Subcutaneous abdominal adipose tissue (tissue), 5 donors: ENCODE results near the gene KBTBD2.

Experiments used
- H3K27ac ChIP-seq: one replicate; pipeline ENCODE4 v1.7.0; 2013; ENCODE audit warnings: low read depth, mild to moderate bottlenecking, inconsistent platforms, low read length, moderate library complexity
- H3K27me3 ChIP-seq, 5 donors: one replicate each; pipeline ENCODE4 v1.7.0; 2013; ENCODE audit warnings: low read length in 5 of 5, inconsistent platforms in 1 of 5; ENCODE audit not compliant: control insufficient read depth in 5 of 5, insufficient read depth in 4 of 5
- H3K36me3 ChIP-seq, 5 donors: one replicate each; pipeline ENCODE4 v1.7.0; 2013; ENCODE audit warnings: low read length in 5 of 5; ENCODE audit not compliant: control insufficient read depth in 5 of 5, insufficient read depth in 5 of 5
- H3K4me1 ChIP-seq, 5 donors: one replicate each; pipeline ENCODE4 v1.7.0; 2013; ENCODE audit warnings: low read length in 5 of 5, mild to moderate bottlenecking in 3 of 5, moderate library complexity in 1 of 5; ENCODE audit not compliant: control insufficient read depth in 5 of 5, insufficient read depth in 5 of 5
- H3K4me3 ChIP-seq, 5 donors: one replicate each; pipeline ENCODE4 v1.7.0; 2013; ENCODE audit warnings: low read length in 5 of 5, low read depth in 1 of 5
- H3K9ac ChIP-seq, 5 donors: one replicate each; pipeline ENCODE4 v1.7.0; 2013; ENCODE audit warnings: low read length in 5 of 5, mild to moderate bottlenecking in 4 of 5, moderate library complexity in 3 of 5
- H3K9me3 ChIP-seq, 5 donors: one replicate each; pipeline ENCODE4 v1.7.0; 2013; ENCODE audit warnings: low read length in 5 of 5; ENCODE audit not compliant: control insufficient read depth in 5 of 5
- donor health status: healthy.
- donor health status: healthy.
- donor health status: healthy.
- donor health status: healthy.
- donor health status: healthy.

The KBTBD2 gene

DNA sequence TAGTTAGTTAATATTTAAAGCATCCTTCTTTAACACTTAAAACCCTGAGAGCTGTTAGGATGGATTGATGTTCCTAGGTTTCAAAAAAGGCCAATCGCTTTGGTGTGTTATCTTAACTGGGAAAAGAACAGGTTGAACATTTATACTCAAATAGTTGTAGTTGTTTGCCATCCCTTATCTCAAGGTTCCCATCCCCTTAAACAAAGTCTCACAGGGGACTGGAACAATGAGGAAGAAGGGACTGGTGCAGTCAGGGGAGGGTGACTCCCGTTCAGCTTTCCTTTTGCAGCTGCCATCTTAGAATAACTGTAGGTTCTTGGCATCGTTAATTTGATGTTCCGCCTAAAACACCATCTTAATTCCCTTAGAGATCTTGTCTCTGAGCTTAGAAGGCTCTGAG lies 2.6 kb upstream of the KBTBD2 start:
- Histone ChIP-seq H3K27ac (no peak overlapping the region), H3K9ac (no peak overlapping the region), H3K4me1 (peaks cover 0 to 25% (median 22%) of the 10 kb centered on the region in 5 donors), H3K36me3 (no peaks in the 10 kb centered on the region), H3K9me3 (no peaks in the 10 kb centered on the region), H3K4me3 (no peak overlapping the region), H3K27me3 (no peaks in the 10 kb centered on the region)

DNA sequence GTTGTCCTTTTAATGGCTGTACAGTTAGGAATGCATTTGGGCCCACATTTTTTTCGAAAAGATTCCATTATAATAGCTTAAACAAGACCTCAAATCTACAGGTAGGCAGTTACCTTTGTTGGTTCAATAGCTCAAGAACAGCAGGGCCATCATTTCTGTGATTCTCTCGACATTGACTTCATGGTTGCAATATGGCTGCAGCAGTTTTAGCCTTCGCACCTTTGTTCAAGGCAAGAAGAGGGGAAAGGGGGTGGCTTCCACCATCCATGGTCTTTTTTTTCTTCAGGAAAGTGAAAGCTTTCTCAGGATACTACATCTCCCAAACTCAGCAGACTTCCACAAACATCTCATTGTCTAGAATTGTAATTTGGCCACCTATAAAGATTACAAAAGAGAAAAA lies 2.2 kb upstream of the KBTBD2 start:
- Histone ChIP-seq H3K27me3 (no peaks in the 10 kb centered on the region), H3K36me3 (no peaks in the 10 kb centered on the region), H3K4me1 (peaks cover 0 to 27% (median 25%) of the 10 kb centered on the region in 5 donors), H3K9ac (no peak overlapping the region), H3K27ac (peak overlapping the region; percentile 99), H3K9me3 (no peaks in the 10 kb centered on the region), H3K4me3 (no peak overlapping the region)

DNA sequence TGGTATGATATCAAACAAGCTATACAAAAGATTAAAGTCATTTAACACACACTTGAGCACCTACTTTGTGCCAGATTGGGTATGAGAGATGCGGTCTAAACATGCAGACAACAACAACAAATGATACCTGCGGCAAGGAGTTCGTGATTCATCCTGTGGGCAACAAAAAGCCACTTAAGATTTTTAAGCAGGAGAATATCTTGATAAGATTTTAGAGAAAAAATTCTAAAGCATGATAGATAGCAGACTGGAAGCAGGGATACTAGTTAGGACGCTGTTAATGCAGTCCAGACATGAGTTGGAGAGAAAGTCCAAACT lies 1.6 kb upstream of the KBTBD2 start:
- Histone ChIP-seq H3K27me3 (no peaks in the 10 kb centered on the region), H3K9ac (peak overlapping the region; percentile 78 to 93 (median 90)), H3K9me3 (no peaks in the 10 kb centered on the region), H3K27ac (peak overlapping the region; percentile 99), H3K4me1 (peaks cover 0 to 32% (median 25%) of the 10 kb centered on the region in 5 donors), H3K4me3 (peak overlapping the region in 3 of 5 donors; percentile 71 to 82 (median 81)), H3K36me3 (no peaks in the 10 kb centered on the region)

DNA sequence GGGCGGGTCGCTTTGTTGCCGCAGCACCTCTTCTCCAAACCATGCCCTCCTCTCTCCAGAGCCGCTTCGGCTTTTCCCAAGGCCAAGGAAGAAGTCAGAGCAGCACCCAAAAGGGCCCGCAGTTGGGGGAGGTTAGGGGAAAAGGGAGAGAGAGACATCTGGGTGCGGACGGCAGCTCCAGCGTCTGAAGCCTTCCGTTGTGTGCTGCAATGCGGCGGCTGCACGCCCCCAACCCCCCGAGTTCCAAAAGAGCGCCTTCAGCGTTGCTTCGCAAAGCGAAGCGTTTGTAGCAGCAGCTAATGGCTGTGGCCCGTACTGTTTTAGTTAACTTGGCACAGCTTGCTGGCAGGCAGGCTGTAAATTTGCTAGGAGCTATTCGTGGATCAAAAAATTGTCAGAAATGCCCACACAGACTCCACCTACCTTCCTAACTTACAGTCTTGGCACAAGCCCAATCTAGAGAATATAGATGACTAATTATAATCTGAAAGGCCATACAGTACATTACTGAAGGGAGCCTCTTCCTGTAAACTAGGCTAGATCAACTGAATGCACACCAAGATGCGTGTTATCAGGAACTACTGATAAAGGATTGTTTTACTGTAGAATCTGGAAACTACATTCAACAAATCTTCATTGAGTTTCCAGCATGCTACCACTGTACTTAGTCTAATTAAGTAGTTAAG lies 1.1 kb upstream of the KBTBD2 start:
- H3K4me3 ChIP-seq = peak overlapping the region; percentile 71 to 82 (median 74)
- H3K36me3 ChIP-seq = no peaks in the 10 kb centered on the region
- H3K9me3 ChIP-seq = no peaks in the 10 kb centered on the region
- peak overlapping the region; percentile 99 for H3K27ac ChIP-seq
- H3K9ac ChIP-seq = peak overlapping the region; percentile 78 to 93 (median 90)
- no peaks in the 10 kb centered on the region for H3K27me3 ChIP-seq
- peaks cover 0 to 37% (median 29%) of the 10 kb centered on the region in 5 donors for H3K4me1 ChIP-seq

DNA sequence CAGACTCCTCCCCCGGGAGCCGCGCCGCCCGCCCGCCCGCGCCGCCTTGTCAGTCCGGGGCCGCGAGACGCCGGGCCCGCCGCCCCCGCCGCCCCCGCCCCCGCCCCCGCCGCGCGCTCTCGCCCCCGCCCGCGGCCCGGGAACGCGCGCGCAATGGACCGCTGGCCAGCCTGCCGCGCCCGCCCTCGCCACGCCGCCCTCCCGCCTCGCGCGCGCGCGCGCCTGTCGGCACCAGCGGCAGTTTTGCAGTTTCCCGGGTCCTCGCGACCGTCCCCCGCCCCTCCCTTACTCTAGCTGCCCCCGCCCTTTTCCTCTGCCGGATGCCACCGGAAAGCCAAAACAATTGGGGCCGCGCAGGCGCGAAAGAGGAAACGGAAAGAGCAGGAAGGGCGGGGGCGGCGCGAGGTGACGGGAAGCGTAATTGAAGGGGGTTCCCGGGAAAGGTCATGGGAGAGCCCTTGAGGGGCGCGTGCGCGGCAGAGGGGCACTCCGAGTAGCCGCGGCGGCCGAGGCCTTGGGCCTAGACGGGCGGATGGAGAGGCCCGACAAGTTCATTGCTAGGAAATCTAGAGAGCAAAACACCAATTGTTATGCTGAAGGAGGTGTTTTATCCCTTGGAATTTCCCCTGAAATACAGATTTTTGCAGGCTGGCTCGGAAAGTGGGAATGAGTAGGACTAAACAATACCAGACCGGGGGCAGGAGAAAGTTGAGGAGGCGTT lies 400 bp upstream of the KBTBD2 start:
- H3K36me3 ChIP-seq = no peaks in the 10 kb centered on the region
- peaks cover 0 to 44% (median 36%) of the 10 kb centered on the region in 5 donors for H3K4me1 ChIP-seq
- H3K9me3 ChIP-seq = no peaks in the 10 kb centered on the region
- H3K4me3 ChIP-seq = peak overlapping the region; percentile 76 to 97 (median 87)
- H3K27me3 ChIP-seq = no peaks in the 10 kb centered on the region
- H3K9ac ChIP-seq = peak overlapping the region; percentile 90 to 99 (median 93)
- peak overlapping the region; percentile 99 for H3K27ac ChIP-seq

DNA sequence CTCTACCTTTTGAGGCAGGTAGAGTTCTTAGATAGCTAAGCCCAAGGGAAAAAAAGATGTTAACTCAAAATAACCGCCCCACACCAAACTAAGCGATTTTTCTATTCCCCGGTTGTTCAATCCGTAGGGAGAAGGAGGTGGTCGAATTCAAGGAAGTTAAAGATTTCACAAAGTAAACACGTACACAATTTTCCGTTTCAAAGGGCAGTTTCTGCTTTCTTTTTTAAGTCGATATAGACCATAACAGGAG lies 842 bp downstream of the KBTBD2 start:
- Histone ChIP-seq H3K36me3 (no peaks in the 10 kb centered on the region), H3K4me1 (peaks cover 0 to 53% (median 39%) of the 10 kb centered on the region in 5 donors), H3K9me3 (no peaks in the 10 kb centered on the region), H3K9ac (peak overlapping the region; percentile 98 to 99 (median 98)), H3K4me3 (peak overlapping the region; percentile 82 to 97 (median 94)), H3K27me3 (no peaks in the 10 kb centered on the region), H3K27ac (peak overlapping the region; percentile 99)

DNA sequence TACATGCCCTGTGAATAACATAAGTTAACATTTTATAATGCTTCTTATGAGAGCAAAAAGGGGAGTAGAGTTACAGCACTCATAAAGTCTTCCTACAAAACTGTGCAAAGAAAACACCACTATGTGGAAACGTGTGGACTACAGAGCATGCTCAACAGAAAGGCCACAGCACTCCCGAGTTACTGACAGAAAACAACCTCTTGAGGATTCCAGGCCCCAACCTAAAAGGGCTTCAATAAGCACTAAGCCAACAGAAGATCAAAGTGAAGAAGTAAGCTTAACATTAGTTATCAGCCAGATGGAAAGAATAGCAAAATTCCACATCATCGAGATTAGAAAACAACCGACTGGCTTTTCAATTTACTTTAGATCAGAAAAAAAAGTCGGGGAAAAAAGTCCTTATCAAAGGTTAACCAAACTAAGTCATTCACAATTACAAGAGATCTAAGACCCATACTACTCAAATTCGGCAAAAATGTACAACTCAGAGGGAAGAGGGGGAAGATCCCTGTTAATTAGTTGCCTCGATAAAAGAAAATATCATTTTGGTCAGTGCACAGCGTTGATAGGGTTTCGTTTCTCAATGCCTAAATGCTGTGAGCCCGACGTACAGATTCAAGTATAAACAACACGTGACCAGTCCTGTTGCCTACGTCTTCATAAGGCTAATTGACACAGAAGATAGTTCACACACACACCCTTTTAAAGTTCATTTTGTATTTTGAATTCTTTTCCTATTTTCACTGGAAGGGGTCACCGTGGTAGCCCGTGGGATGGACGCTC lies 1.4 kb downstream of the KBTBD2 start:
- H3K4me1 ChIP-seq = peaks cover 0 to 57% (median 39%) of the 10 kb centered on the region in 5 donors

DNA sequence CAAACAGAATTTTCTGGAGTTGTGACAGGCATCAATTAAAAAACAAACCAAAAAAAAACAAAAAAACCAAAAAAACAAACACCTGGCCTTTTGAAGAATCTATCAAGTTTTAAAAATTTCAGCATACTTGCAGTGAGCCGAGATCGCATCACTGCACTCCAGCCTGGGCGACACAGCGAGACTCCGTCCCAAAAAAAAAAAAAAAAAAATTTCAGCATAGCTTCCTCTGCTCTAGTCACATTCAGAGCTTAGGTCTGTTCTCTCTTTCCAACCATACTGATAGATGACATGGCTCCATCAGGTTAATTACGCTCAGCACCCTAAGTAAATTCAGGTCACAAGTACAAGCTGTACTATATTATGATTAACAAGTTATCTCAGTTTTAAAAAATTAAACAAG lies 3.1 kb downstream of the KBTBD2 start:
- Histone ChIP-seq H3K27ac (peak overlapping the region; percentile 35), H3K4me3 (peak overlapping the region in 1 of 5 donors; percentile 13), H3K4me1 (peaks cover 2 to 58% (median 44%) of the 10 kb centered on the region in 5 donors), H3K27me3 (no peaks in the 10 kb centered on the region), H3K9ac (peak overlapping the region in 1 of 5 donors; percentile 16), H3K36me3 (no peaks in the 10 kb centered on the region), H3K9me3 (no peaks in the 10 kb centered on the region)

More for the DNA sequence above, 1.4 kb downstream of the KBTBD2 start:
- Histone ChIP-seq H3K9me3 (no peaks in the 10 kb centered on the region), H3K9ac (peak overlapping the region; percentile 98 to 99 (median 98)), H3K27me3 (no peaks in the 10 kb centered on the region), H3K4me3 (peak overlapping the region; percentile 82 to 97 (median 94)), H3K27ac (peak overlapping the region; percentile 99), H3K36me3 (no peaks in the 10 kb centered on the region)

DNA sequence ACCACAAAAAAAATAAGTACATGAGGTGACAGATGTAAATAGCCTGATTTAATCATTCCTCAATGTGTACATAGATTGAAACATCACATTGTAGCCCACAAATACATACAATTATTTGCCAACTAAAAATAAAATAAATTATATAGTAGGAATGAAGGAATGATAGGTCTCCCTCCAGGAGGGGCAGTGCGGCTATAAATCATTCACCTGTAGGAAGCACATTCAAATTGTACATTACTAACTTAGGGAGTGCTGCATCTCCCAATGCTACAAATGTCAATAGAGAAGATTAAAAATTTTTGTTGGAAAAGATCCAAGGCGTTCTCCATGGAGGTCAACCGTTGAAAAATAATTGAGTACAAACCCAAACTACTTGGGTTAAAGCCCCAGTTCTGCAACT lies 4.2 kb downstream of the KBTBD2 start:
- H3K9ac ChIP-seq = no peak overlapping the region
- no peak overlapping the region for H3K4me3 ChIP-seq
- H3K9me3 ChIP-seq = no peaks in the 10 kb centered on the region
- H3K27me3 ChIP-seq = no peaks in the 10 kb centered on the region
- no peak overlapping the region for H3K27ac ChIP-seq
- peaks cover 2 to 49% (median 36%) of the 10 kb centered on the region in 5 donors for H3K4me1 ChIP-seq
- H3K36me3 ChIP-seq = no peaks in the 10 kb centered on the region
